ENCODE data around the gene RALGDS. TPM values are rescaled to one million over a fixed set of nuclear protein-coding genes. Genes with fewer than 3 reads are reported as not detected.

The RALGDS gene
- total and polyA plus RNA-seq, 2 of the 4 experiments (the other 2 are of a cell fraction): 13.1 to 36.9 TPM

GRCh38 chr9:133109931-133110650, 10.9 kb downstream of the RALGDS start:
- Histone ChIP-seq H2AK5ac (ENCODE audit: low read depth, low read length) (no peak overlapping the region), H3K9ac (ENCODE audit: low read depth, low read length) (no peak overlapping the region), H2BK20ac (ENCODE audit: low read depth, low read length) (no peak overlapping the region), H3K36me3 (ENCODE audit: control insufficient read depth, insufficient read depth, low read length) (peaks cover 45% of the 10 kb centered on the region), H3K4me2 (ENCODE audit: low read depth, low read length) (no peak overlapping the region), H3K4me1 (ENCODE audit: control insufficient read depth, insufficient read depth, low read length) (peaks cover 19% of the 10 kb centered on the region), H3K27me3 (ENCODE audit: control insufficient read depth, insufficient read depth, low read length) (no peaks in the 10 kb centered on the region), H4K91ac (ENCODE audit: insufficient read depth, low read depth, low read length) (no peak overlapping the region), H2AFZ (replicated peaks; ENCODE audit: low read length, poor library complexity) (no peak overlapping the region), H3K18ac (ENCODE audit: low read depth, low read length) (no peak overlapping the region), H3K4me3 (ENCODE audit: insufficient read depth, low read depth, low read length) (no peak overlapping the region), H3K14ac (replicated peaks; ENCODE audit: low read depth, low read length) (no peak overlapping the region), H4K5ac (ENCODE audit: low read depth, low read length) (no peak overlapping the region), H3K56ac (ENCODE audit: extremely low read depth, insufficient read depth, low read length) (no peak overlapping the region), H3K4ac (ENCODE audit: low read depth, low read length) (no peak overlapping the region), H4K8ac (ENCODE audit: low read depth in 2 of 2, low read length in 2 of 2) (no peak overlapping the region), H2BK120ac (ENCODE audit: low read depth, low read length) (no peak overlapping the region), H2BK15ac (ENCODE audit: low read depth, low read length) (no peak overlapping the region), H3K27ac (ENCODE audit: insufficient read depth, low read length) (no peak overlapping the region), H4K20me1 (ENCODE audit: insufficient read depth, low read length) (peaks cover 40% of the 10 kb centered on the region), H2BK5ac (ENCODE audit: low read depth, low read length, poor library complexity, severe bottlenecking) (no peak overlapping the region), H2AK9ac (replicated peaks; ENCODE audit: low read depth, low read length, poor library complexity) (no peak overlapping the region), H3K23ac (ENCODE audit: low read depth, low read length) (no peak overlapping the region), H3K9me3 (ENCODE audit: control insufficient read depth, insufficient read depth, low read length) (no peaks in the 10 kb centered on the region), H3K79me1 (ENCODE audit: low read depth in 1 of 2, low read length in 2 of 2) (peaks cover 4 to 35% of the 10 kb centered on the region in 2 experiments), H3K9me1 (ENCODE audit: insufficient read depth, low read length) (peaks cover 3% of the 10 kb centered on the region; the same call in 1 of the 2 replicates)
- DNase-seq: no peak
- dilution Hi-C loops (cut with HindIII; ENCODE audit: low sequenced_read_pairs, unreplicated experiment): no loop called here
- no peak for TF ChIP-seq RFX5 (IDR thresholded peaks at IDR 0.05; ENCODE audit: low read depth, low read length)
- TF ChIP-seq USF2 (IDR thresholded peaks at IDR 0.05; ENCODE audit: low read depth, low read length): no peak
- TF ChIP-seq BHLHE40 (IDR thresholded peaks at IDR 0.05; ENCODE audit: low read depth, low read length): no peak
- no peak for TF ChIP-seq MXI1 (IDR thresholded peaks at IDR 0.05; ENCODE audit: borderline replicate concordance, low read depth, low read length)
- no peak for TF ChIP-seq RAD21 (IDR thresholded peaks at IDR 0.05; ENCODE audit: low read length)
- no peak for TF ChIP-seq SMC3 (IDR thresholded peaks at IDR 0.05; ENCODE audit: low read depth, low read length)
- no peak for TF ChIP-seq CEBPB (IDR thresholded peaks at IDR 0.05; ENCODE audit: low read depth, low read length)
- ChIA-PET CTCF (interaction anchor here (1.0 kb wide), 1 partner anchor 9 kb away, joined by 3 read pairs; no protein-coding TSS in a partner anchor), POLR2A (ENCODE audit: unreplicated experiment) (no interaction called here)
- 100% methylated on average over 1 of the region's 18 CpGs; no CpG with 5 or more reads in 1 of the 2 experiments for WGBS, 2 experiments (ENCODE audit: extremely low coverage in 2 of 2, insufficient read length in 1 of 2)
- in situ Hi-C loops (cut with MboI; ENCODE audit: low sequenced_read_pairs): loop anchor here (5.0 kb wide), 1 partner anchor 37 kb away; no protein-coding TSS in a partner anchor
- ATAC-seq (ENCODE audit: low read depth): no peak
- intact Hi-C loops (cut with micrococcal nuclease): no loop called here
- no TSS peak for BruUV-seq (replicated peaks)

Measured in IMR-90 (cell line).